Right atrium auricular region (tissue), 2 donors: ENCODE data around the gene PAK6. TPM values are rescaled to one million over a fixed set of nuclear protein-coding genes. Genes with fewer than 3 reads are reported as not detected.
A peak's percentile ranks its signal among the peaks of the same experiment; 100 is the strongest.

Source experiments
- DNase-seq: peaks from one replicate; pipeline ENCODE4 v3.0.0-alpha.2; 2019; ENCODE audit warnings: low spot score
- H3K27ac ChIP-seq, 2 donors: fragments of 200-600 bp; sonication (generic); 1 replicate in 1 of 2; 2 replicates in 1 of 2; pipeline ENCODE4 v1.5.1; 2016 to 2019
- H3K27me3 ChIP-seq, 2 donors: fragments of 200-600 bp; sonication (generic); one replicate each; pipeline versions ENCODE4 v1.5.1 to v1.6.0; 2017 to 2019
- H3K36me3 ChIP-seq: fragments of 200-600 bp; sonication (generic); one replicate; pipeline ENCODE4 v1.5.1; 2016
- H3K4me1 ChIP-seq, 2 donors: fragments of 200-600 bp; sonication (generic); one replicate each; pipeline versions ENCODE4 v1.5.1 to v1.6.0; 2017 to 2019
- H3K4me3 ChIP-seq, 2 donors: fragments of 200-600 bp; sonication (generic); 1 replicate in 1 of 2; 2 replicates in 1 of 2; pipeline ENCODE4 v1.5.1; 2017 to 2019; ENCODE audit warnings: mild to moderate bottlenecking in 1 of 2, moderate library complexity in 1 of 2
- H3K9me3 ChIP-seq, 2 donors: fragments of 200-600 bp; sonication (generic); one replicate each; pipeline ENCODE4 v1.5.1; 2019
- CTCF ChIP-seq, 2 donors: fragments of 200-600 bp; sonication (generic); IDR thresholded peaks; one replicate each; pipeline ENCODE4 v1.5.1; 2019; ENCODE audit warnings: antibody characterized with exemption in 2 of 2
- total RNA-seq, 2 donors: library from RNA; depleted of rRNA; stranded (reverse); fragments of >200 nt; gene quantifications; one replicate each; pipeline ENCODE4 v1.1.0, GENCODE V29; 2016

Gene PAK6
- 10 to 100 TPM; 15.3 to 32.5 TPM for total RNA-seq

DNA sequence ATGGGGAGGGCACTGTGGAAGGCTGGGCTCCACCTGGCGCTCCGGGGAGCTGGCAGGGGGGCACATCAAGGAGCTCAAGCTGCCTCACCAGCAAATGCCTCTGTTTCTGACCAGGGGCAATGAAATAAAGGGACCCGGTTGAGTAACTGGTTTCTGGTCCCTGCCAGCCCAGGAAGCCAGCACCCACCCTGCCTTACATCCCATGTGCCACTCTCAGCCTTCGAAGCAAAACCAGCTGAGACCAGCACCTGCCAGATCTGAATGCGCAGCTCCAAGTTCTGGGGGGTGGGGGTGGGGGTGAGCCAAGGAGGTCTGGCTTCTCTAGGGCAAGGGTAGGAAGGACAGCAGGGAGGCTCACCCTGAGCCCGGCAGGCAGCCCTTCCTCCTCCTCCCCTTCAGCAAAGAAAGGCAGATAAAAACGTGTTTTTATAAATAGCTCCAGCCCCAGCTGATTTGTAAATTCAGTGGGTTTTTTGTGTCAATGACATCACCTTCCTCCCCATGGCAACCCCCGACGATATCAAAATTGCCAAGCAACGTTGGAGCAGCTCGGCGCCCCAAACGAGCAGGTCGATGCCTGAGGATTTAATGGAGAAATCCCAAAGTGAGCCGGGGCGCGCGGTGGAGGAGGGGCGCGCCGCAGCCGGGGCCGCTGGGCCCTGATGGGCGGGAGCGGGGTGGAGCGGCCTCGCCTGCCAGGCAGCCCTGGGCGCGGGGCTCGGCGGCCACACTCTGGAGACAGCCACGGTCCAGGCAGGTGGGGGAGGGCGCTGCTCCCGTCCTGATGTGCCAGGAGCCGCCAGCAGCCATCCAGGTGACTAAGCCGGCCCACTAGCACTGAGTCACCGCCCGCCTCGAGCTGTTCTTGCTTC lies at the start of gene PAK6:
Gene PAK6 (plus strand): TSS at position 532 of the 872 bp plus-strand sequence. CDS start 25,723 bp downstream, outside the sequence.
- H3K36me3 ChIP-seq = no peaks in the 10 kb centered on the region
- peak; percentile 62 for DNase-seq
- TF ChIP-seq CTCF (IDR thresholded peaks at IDR 0.05) = no peak
- H3K27me3 ChIP-seq = no peaks in the 10 kb centered on the region
- H3K27ac ChIP-seq = peak within 1 kb of the TSS in 1 of 2 donors; percentile 35
- H3K4me1 ChIP-seq = peaks cover 0 to 16% of the 10 kb centered on the region in 2 donors
- peak within 1 kb of the TSS; percentile 19 to 47 for H3K4me3 ChIP-seq
- H3K9me3 ChIP-seq = no peaks in the 10 kb centered on the region

- no peak for DNase-seq
- Histone ChIP-seq H3K4me1 (no peaks in the 10 kb centered on the region), H3K27me3 (no peaks in the 10 kb centered on the region), H3K4me3 (no peak overlapping the region), H3K36me3 (no peaks in the 10 kb centered on the region), H3K9me3 (no peaks in the 10 kb centered on the region), H3K27ac (no peak overlapping the region)
- TF ChIP-seq CTCF (IDR thresholded peaks at IDR 0.05) = no peak
Observed at GRCh38 chr15:40190591-40190990, 48.3 kb upstream of the PAK6 start.

- TF ChIP-seq CTCF (IDR thresholded peaks at IDR 0.05) = no peak
- Histone ChIP-seq H3K27me3 (no peaks in the 10 kb centered on the region), H3K27ac (no peak overlapping the region), H3K9me3 (no peaks in the 10 kb centered on the region), H3K4me3 (no peak overlapping the region), H3K36me3 (no peaks in the 10 kb centered on the region), H3K4me1 (no peaks in the 10 kb centered on the region)
- DNase-seq = no peak
Observed at GRCh38 chr15:40192942-40193341, 45.9 kb upstream of the PAK6 start.

DNA sequence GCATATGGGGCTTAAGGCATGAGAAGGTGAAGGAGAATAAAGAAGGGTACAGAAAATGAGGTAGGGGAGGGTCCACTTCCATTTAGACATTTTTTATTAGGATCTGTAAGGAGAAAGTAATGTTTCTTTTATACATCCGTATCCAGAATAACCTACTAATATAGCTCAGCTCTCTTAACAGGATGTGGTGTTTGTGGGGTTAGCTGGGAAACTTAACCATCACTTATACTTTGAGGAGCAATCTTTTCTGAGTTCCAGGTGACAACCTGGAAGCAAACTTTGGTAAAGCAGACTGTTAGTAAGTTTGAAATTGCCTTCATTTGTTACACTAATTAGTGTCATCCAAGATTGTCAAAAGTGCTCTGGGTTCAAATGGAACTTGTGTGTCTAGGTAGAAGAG lies 41.4 kb upstream of the PAK6 start:
- H3K4me3 ChIP-seq = no peak overlapping the region
- no peaks in the 10 kb centered on the region for H3K4me1 ChIP-seq
- no peak overlapping the region for H3K27ac ChIP-seq
- no peaks in the 10 kb centered on the region for H3K36me3 ChIP-seq
- no peaks in the 10 kb centered on the region for H3K27me3 ChIP-seq
- DNase-seq = no peak
- no peak for TF ChIP-seq CTCF (IDR thresholded peaks at IDR 0.05)
- no peaks in the 10 kb centered on the region for H3K9me3 ChIP-seq

GRCh38 chr15:40198355-40199085 lies 40.3 kb upstream of the PAK6 start:
- no peaks in the 10 kb centered on the region for H3K27me3 ChIP-seq
- no peaks in the 10 kb centered on the region for H3K36me3 ChIP-seq
- H3K9me3 ChIP-seq = no peaks in the 10 kb centered on the region
- no peaks in the 10 kb centered on the region for H3K4me1 ChIP-seq
- no peak overlapping the region for H3K27ac ChIP-seq
- no peak for TF ChIP-seq CTCF (IDR thresholded peaks at IDR 0.05)
- H3K4me3 ChIP-seq = no peak overlapping the region
- DNase-seq = no peak
